Activated naive CD4-positive, alpha-beta T cell (primary cell): Measurements from ENCODE around the gene DNAH7.

ENCODE experiments used
- DNase-seq, 4 experiments: peaks; one replicate each; lab custom pipeline; 2025; lab: John Stamatoyannopoulos, UW

Gene DNAH7

GRCh38 chr2:195808189-195808588, 260.4 kb downstream of the DNAH7 start:
- no peak for DNase-seq

GRCh38 chr2:195805283-195805976, 263.2 kb downstream of the DNAH7 start:
- DNase-seq, result no peak

GRCh38 chr2:195795879-195796278, 272.8 kb downstream of the DNAH7 start:
- DNase-seq, result no peak

GRCh38 chr2:195793881-195794280, 274.8 kb downstream of the DNAH7 start:
- DNase-seq, result no peak

- DNase-seq, result no peak
Observed at GRCh38 chr2:195782156-195782555, 286.5 kb downstream of the DNAH7 start.

- DNase-seq, result no peak
Observed at GRCh38 chr2:195779491-195779890, 289.1 kb downstream of the DNAH7 start.

GRCh38 chr2:195769975-195770374, 298.7 kb downstream of the DNAH7 start:
- no peak for DNase-seq

GRCh38 chr2:195768431-195768830, 300.2 kb downstream of the DNAH7 start:
- no peak for DNase-seq

GRCh38 chr2:195766691-195767090, 301.9 kb downstream of the DNAH7 start:
- no peak for DNase-seq

- no peak for DNase-seq
Observed at GRCh38 chr2:195763866-195764265, 304.8 kb downstream of the DNAH7 start.

GRCh38 chr2:195759877-195760276, 308.8 kb downstream of the DNAH7 start:
- DNase-seq, result no peak

GRCh38 chr2:195758846-195759245, 309.8 kb downstream of the DNAH7 start:
- DNase-seq, result no peak

- DNase-seq, result no peak
Observed at GRCh38 chr2:195756218-195756942, 312.3 kb downstream of the DNAH7 start.

GRCh38 chr2:195741191-195741590, 327.4 kb downstream of the DNAH7 start:
- DNase-seq, result no peak

GRCh38 chr2:195737511-195738325, 330.9 kb downstream of the DNAH7 start:
- DNase-seq, result no peak

GRCh38 chr2:195735347-195735746, 333.3 kb downstream of the DNAH7 start:
- no peak for DNase-seq

GRCh38 chr2:195734931-195735330, 333.7 kb downstream of the DNAH7 start:
- DNase-seq, result no peak

GRCh38 chr2:195734395-195734794, 334.2 kb downstream of the DNAH7 start:
- no peak for DNase-seq

- no peak for DNase-seq
Observed at GRCh38 chr2:195733831-195734230, 334.8 kb downstream of the DNAH7 start.

GRCh38 chr2:195732574-195732973, 336.1 kb downstream of the DNAH7 start:
- DNase-seq, result no peak

- no peak for DNase-seq
Observed at GRCh38 chr2:195730912-195731311, 337.7 kb downstream of the DNAH7 start.

GRCh38 chr2:195727106-195727505, 341.5 kb downstream of the DNAH7 start:
- DNase-seq, result no peak

GRCh38 chr2:195722075-195722474, 346.6 kb downstream of the DNAH7 start:
- DNase-seq, result no peak
